ENCODE data around the gene YOD1.

The YOD1 gene

DNA sequence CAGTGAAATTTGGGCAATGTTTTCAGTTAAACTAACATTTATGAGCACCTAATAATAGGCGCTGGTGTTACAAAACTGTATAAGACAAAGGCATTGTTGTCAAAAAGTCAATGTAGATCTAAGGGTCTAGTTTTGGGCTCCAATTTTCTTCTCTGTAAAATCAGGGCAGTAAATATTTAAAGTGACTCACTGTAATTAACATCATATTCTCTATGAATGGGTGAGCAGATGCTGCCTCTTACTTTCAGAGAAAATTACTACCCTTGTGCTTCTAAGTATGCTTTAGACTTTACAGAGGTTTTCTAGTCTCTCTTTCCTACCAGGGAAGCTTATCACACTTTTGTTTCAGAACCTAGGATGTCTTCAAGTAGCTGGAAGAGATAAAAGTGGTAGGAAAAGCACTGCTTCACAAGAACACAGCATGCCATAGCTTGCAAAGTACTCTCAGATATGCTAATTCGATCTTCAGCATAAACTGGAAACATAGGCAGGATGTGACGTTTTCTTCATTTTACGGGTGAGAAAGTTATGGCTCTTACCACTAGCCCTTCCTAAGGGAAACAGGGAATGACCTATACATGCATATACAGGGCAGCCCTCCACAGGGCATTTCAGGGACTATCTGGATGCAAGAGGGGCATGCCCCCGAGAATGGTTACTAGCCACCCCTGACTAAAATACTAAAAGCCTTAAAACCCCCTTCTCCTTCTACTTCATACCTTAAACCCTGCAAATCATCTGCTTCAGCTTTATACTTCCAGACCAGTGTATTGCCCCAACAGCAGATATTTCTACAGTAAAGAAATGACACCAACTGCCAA, 21.1 kb downstream of the YOD1 start:
- no peak overlapping the region for H3K27ac ChIP-seq (ENCODE audit: low read length)
- H3K27me3 ChIP-seq (ENCODE audit: insufficient read depth, low read length): no peaks in the 10 kb centered on the region
- H3K4me1 ChIP-seq (ENCODE audit: insufficient read depth, low read length): peaks cover 28% of the 10 kb centered on the region
- H3K9ac ChIP-seq (ENCODE audit: low read depth, low read length): no peak overlapping the region
- H3K9me3 ChIP-seq (ENCODE audit: insufficient read depth, low read depth, low read length): no peaks in the 10 kb centered on the region
- no peak overlapping the region for H3K4me3 ChIP-seq (ENCODE audit: low read length)
- H3K36me3 ChIP-seq (ENCODE audit: insufficient read depth, low read depth, low read length): no peaks in the 10 kb centered on the region

DNA sequence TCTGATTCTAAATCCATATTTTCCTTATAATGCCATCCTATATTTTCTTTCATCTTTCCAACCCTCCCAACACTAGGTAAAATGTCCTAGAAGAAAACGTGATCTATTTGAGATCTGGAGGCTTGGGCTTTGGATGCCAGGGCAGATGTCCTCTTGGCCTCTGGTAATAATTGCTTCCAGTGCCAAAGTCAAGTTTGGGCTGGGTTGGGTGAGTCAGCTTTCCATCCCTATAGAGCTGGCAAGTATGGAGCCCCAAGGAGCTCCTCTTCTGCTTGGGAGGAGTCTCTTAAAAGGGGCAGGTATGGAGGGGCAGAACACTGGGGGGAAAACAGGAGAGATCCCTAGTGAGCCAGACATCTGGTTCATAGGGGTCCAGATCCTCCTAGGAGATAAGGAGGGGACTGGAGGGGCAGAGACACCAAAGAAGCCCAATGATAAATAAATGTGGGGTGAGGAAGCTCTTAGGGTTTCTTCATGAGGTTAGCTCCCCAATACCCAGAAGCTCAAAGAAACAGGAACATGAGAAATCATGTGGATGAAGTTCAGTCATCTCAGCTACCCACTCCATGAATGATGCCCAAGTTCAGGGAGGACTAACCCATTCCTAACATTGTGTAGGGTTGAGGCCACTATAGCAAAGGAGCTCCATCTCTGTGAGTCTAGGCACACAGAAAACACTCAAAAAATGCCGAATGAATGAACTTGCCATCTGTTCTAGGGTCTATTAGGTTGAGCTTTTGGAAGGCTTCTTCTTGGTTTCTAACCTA, 21.9 kb downstream of the YOD1 start:
- H3K36me3 ChIP-seq (ENCODE audit: insufficient read depth, low read depth, low read length): no peaks in the 10 kb centered on the region
- H3K9me3 ChIP-seq (ENCODE audit: insufficient read depth, low read depth, low read length): no peaks in the 10 kb centered on the region
- H3K27me3 ChIP-seq (ENCODE audit: insufficient read depth, low read length): no peaks in the 10 kb centered on the region
- H3K4me3 ChIP-seq (ENCODE audit: low read length): no peak overlapping the region
- peaks cover 28% of the 10 kb centered on the region for H3K4me1 ChIP-seq (ENCODE audit: insufficient read depth, low read length)
- no peak overlapping the region for H3K27ac ChIP-seq (ENCODE audit: low read length)
- no peak overlapping the region for H3K9ac ChIP-seq (ENCODE audit: low read depth, low read length)

DNA sequence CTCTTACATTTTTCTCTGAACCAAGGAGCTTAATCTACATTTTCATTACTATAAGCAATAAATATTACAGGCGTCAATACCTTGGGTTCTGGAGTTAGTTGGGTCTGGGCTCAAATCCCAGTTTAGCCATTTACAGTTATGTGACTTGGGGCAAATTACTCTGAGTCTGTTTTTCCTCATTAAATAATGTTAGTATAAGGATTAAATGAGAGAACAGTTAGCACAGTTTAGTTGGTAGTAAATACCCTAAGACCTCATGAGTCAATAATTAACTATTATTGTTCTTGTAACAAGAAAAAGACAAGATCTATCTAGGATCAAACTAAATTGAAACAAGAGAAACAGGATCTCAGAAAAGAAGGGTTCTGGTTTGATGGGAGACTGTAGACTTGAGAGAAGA, 23.1 kb downstream of the YOD1 start:
- peaks cover 22% of the 10 kb centered on the region for H3K4me1 ChIP-seq (ENCODE audit: insufficient read depth, low read length)
- no peak overlapping the region for H3K4me3 ChIP-seq (ENCODE audit: low read length)
- no peak overlapping the region for H3K27ac ChIP-seq (ENCODE audit: low read length)
- H3K27me3 ChIP-seq (ENCODE audit: insufficient read depth, low read length): no peaks in the 10 kb centered on the region
- no peaks in the 10 kb centered on the region for H3K9me3 ChIP-seq (ENCODE audit: insufficient read depth, low read depth, low read length)
- no peaks in the 10 kb centered on the region for H3K36me3 ChIP-seq (ENCODE audit: insufficient read depth, low read depth, low read length)
- H3K9ac ChIP-seq (ENCODE audit: low read depth, low read length): no peak overlapping the region

DNA sequence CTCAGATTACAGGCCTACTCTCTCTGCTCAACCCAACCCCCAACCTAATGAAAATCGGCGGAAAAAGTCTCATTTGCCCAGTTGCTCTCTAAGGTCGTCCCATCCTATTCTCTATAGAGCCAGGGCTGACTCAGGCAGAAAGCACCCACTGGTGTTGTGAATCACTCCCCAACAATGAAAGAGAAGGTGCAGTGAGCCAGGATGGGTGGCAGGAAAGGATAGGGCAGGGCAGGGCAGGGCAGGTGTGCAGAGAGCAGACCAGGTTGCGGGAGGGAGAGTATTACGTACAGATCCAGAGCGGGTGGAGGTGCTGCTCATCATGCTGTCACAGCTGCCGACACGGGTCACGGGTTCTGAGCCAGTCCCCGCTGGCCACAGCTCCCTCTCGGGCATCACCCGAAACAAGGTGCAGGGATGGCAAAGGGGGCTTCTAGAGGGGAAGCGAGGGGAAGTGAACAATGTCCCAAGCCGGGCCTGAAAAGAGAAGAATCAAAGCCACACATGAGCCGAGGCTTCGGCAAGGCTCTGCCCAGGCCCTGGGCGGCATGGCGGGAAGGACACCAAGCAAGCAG, 23.7 kb downstream of the YOD1 start:
- Histone ChIP-seq H3K27ac (ENCODE audit: low read length) (no peak overlapping the region), H3K36me3 (ENCODE audit: insufficient read depth, low read depth, low read length) (no peaks in the 10 kb centered on the region), H3K9me3 (ENCODE audit: insufficient read depth, low read depth, low read length) (no peaks in the 10 kb centered on the region), H3K4me3 (ENCODE audit: low read length) (no peak overlapping the region), H3K27me3 (ENCODE audit: insufficient read depth, low read length) (no peaks in the 10 kb centered on the region), H3K9ac (ENCODE audit: low read depth, low read length) (no peak overlapping the region), H3K4me1 (ENCODE audit: insufficient read depth, low read length) (peaks cover 20% of the 10 kb centered on the region)

DNA sequence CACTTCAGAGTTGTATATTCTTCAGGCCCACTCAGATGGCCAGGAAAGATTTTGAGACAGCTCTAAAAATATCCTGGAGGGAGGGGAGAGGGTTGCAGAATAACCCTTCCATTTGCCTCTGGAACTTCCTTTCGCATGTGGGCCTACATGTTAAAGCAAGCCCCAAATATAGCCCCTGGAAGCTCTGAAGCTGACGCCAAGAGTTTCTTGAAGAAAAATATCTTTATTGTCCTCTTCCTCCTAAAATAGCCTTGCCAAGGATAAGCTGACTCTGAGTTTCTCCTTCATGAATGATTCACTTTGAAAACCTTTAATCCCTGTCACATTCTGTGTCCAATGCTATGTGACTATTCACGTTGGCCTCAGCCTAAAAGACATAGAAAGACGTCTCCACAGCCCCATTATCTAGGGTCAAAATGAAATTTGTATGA, 24.9 kb downstream of the YOD1 start:
- Histone ChIP-seq H3K4me1 (ENCODE audit: insufficient read depth, low read length) (peaks cover 14% of the 10 kb centered on the region), H3K27me3 (ENCODE audit: insufficient read depth, low read length) (no peaks in the 10 kb centered on the region), H3K36me3 (ENCODE audit: insufficient read depth, low read depth, low read length) (no peaks in the 10 kb centered on the region), H3K4me3 (ENCODE audit: low read length) (no peak overlapping the region), H3K27ac (ENCODE audit: low read length) (no peak overlapping the region), H3K9ac (ENCODE audit: low read depth, low read length) (no peak overlapping the region), H3K9me3 (ENCODE audit: insufficient read depth, low read depth, low read length) (no peaks in the 10 kb centered on the region)

DNA sequence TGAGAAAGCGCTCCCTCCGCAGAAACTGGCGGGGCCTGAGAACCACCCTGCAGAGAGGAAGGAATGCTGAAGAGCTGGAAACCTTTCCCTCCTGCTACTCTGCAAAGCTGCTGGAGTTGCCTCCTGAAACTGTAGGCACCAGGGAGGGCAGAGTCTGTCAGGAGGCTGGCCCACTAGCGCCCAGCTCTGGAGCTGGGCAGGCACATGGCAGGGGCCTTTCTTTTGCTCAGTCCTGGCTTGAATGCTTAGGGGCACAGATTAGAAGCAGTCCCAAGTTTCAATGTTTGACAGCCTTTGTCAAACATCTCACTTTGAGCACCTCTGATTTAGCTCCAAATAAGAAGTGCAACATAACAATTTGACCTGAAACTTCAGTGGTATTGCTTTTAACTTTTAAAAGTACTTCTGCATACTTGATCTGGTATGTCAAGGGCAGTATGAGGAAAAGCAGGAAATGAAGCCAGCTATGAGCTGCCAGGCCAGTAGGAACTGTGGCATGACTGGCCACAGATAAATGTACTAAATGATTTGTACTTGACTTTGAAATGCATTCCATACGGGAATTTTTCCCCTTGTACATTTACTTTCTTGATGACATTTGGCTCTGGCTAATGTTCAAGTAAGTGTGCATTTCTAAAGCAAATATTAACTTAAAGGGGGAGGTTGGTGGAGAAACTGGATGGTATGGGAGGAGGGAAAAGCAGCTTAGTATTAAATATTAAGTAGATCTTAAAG, 25.7 kb downstream of the YOD1 start:
- peak overlapping the region; percentile 8; the same call in 1 of the 2 replicates for H3K4me3 ChIP-seq (ENCODE audit: low read length)
- H3K9me3 ChIP-seq (ENCODE audit: insufficient read depth, low read depth, low read length): no peaks in the 10 kb centered on the region
- no peaks in the 10 kb centered on the region for H3K27me3 ChIP-seq (ENCODE audit: insufficient read depth, low read length)
- H3K4me1 ChIP-seq (ENCODE audit: insufficient read depth, low read length): peaks cover 14% of the 10 kb centered on the region
- H3K36me3 ChIP-seq (ENCODE audit: insufficient read depth, low read depth, low read length): no peaks in the 10 kb centered on the region
- no peak overlapping the region for H3K9ac ChIP-seq (ENCODE audit: low read depth, low read length)
- no peak overlapping the region for H3K27ac ChIP-seq (ENCODE audit: low read length)

DNA sequence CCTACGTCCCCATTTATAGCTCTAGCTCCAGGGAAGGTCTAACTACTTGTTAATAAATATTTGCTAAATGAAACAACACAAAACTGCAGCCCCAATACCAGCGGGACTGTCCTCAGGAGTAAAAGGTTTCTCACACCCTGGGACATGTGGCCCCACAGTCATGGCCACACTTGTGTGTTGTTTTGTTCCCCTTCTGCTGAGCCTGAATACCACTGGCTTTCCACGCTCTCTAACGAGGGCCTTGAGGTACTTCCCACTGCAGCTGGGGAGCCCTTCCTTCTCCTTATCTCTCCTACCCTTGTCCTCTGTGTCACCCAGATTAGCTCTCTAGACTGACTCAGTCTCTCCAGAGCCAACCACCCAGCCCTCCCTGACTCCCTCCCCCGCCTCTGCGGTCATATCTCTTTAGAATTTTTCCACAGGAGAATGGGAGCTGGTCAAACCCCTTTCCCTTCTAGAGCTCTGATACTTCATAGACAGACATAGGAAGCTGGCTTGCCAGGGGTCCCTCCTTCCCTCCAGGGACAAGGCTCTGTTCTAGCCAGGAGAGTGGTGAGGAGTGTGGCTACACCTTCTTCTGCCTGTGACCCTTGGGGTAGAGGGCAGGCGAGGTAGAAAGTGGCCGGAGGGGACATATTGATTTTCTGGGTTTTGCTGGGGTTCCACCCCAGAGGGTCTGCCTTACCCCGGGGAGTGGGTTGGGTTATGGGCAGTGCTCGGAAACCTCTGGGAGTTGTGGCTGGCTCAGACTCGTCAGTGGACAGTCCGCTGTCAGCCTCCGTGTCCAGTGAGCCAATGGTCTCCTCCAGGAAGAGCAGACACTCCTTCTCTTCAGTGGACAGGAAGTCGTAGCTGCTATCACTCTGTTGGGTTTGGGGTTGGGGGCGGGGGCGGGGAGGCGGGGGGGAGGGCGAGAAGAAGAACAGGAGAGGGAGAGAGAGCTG, 26.5 kb downstream of the YOD1 start:
- H3K36me3 ChIP-seq (ENCODE audit: insufficient read depth, low read depth, low read length): no peaks in the 10 kb centered on the region
- H3K27me3 ChIP-seq (ENCODE audit: insufficient read depth, low read length): no peaks in the 10 kb centered on the region
- H3K4me3 ChIP-seq (ENCODE audit: low read length): no peak overlapping the region
- H3K4me1 ChIP-seq (ENCODE audit: insufficient read depth, low read length): peaks cover 9% of the 10 kb centered on the region
- H3K27ac ChIP-seq (ENCODE audit: low read length): no peak overlapping the region
- no peak overlapping the region for H3K9ac ChIP-seq (ENCODE audit: low read depth, low read length)
- no peaks in the 10 kb centered on the region for H3K9me3 ChIP-seq (ENCODE audit: insufficient read depth, low read depth, low read length)

DNA sequence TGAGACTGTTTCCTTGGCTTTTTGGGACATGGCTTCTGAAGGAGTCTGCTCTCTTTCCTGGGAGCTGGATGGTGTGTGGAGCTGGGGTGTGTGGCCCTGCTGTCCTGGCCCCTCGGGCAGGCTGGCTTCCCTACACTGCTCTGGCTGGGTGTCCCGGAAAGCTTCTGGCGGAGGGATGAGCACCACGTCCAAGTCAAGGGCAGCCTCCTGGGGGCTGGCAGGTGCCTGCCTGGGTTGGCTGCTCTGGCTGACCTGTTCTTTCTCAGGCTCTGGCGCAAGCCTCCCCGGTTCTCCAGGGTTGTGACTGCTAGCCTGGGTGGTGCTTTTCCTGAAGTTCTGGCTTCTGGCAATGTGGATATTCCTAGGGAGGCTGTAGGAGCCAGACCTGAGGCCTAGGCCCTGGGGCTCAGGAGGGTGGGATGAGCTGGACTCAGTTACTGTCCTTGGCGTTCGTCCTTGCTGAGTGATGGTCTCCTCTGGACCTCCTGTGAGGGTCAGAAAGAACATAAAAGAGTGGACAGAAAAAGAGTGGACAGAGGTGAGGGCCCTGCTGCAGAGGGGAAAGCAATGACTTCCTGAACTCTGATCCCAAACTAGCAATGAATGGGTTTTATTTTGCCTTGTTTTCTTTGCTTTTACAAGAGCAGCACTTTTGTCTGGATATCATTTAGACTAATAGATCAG, 27.9 kb downstream of the YOD1 start:
- Histone ChIP-seq H3K4me1 (ENCODE audit: insufficient read depth, low read length) (peaks cover 9% of the 10 kb centered on the region), H3K9me3 (ENCODE audit: insufficient read depth, low read depth, low read length) (no peaks in the 10 kb centered on the region), H3K9ac (ENCODE audit: low read depth, low read length) (no peak overlapping the region), H3K36me3 (ENCODE audit: insufficient read depth, low read depth, low read length) (no peaks in the 10 kb centered on the region), H3K27me3 (ENCODE audit: insufficient read depth, low read length) (no peaks in the 10 kb centered on the region), H3K4me3 (ENCODE audit: low read length) (no peak overlapping the region), H3K27ac (ENCODE audit: low read length) (no peak overlapping the region)

DNA sequence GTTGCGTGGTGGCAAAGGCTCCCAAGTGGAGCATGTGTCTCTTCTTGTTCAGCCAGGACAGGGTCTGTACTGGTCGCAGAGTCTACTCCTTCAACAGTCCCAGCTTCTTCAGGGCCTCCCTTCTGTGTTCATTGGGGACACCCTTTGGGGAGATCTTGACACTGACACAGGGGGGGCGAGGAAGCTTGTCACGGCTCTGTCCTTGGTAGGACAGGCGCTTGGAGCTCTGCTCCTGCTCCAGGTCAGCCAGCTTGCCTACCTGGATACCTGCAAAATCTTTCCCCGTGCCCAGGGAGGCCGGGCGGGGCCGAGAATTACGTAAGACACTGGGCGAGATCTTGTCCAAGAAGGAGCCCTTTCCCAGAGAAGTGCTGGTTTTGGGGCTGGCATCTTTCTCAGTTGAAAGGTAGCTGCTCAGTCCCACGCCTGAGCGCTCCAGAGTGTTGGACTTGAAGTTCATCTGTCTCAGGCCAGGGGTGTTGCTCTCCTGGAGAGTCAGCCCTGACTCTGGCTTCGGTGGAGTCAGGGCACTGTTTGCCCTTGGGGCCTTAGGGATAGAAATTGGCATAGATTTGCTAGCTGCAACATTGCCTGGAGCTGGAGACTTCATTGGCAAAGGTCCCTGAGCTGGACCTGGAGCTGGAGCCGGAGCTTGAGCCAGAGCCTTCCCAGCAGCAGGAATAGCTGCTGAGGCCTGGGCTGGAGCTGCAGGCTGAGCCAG, 29.0 kb downstream of the YOD1 start:
- Histone ChIP-seq H3K27me3 (ENCODE audit: insufficient read depth, low read length) (no peaks in the 10 kb centered on the region), H3K9me3 (ENCODE audit: insufficient read depth, low read depth, low read length) (no peaks in the 10 kb centered on the region), H3K36me3 (ENCODE audit: insufficient read depth, low read depth, low read length) (no peaks in the 10 kb centered on the region), H3K9ac (ENCODE audit: low read depth, low read length) (no peak overlapping the region), H3K4me3 (ENCODE audit: low read length) (no peak overlapping the region), H3K4me1 (ENCODE audit: insufficient read depth, low read length) (peaks cover 9% of the 10 kb centered on the region), H3K27ac (ENCODE audit: low read length) (no peak overlapping the region)

Measured in iPS-20b (cell line).